Measurements from ENCODE around the gene SZT2.
"Not testable (repeated sequence)": the region's sequence is repeated elsewhere in the genome, so short reads cannot be mapped to it uniquely, and the experiment has no call there.

The SZT2 gene

GRCh38 chr1:43392702-43393101, 3.0 kb downstream of the SZT2 start:
- no peak for DNase-seq

- DNase-seq: no peak
Observed at GRCh38 chr1:43395523-43395922, 5.8 kb downstream of the SZT2 start.

GRCh38 chr1:43396059-43396458, 6.4 kb downstream of the SZT2 start:
- DNase-seq: no peak

- no peak for DNase-seq
Observed at GRCh38 chr1:43398227-43398626, 8.5 kb downstream of the SZT2 start.

GRCh38 chr1:43400441-43400840, 10.7 kb downstream of the SZT2 start:
- not testable (repeated sequence) for DNase-seq

GRCh38 chr1:43402089-43402865, 12.6 kb downstream of the SZT2 start:
- DNase-seq: no peak

GRCh38 chr1:43404353-43404752, 14.7 kb downstream of the SZT2 start:
- DNase-seq: no peak

- DNase-seq: no peak
Observed at GRCh38 chr1:43405219-43405875, 15.6 kb downstream of the SZT2 start.

- DNase-seq: no peak
Observed at GRCh38 chr1:43405876-43406234, 16.2 kb downstream of the SZT2 start.

- no peak for DNase-seq
Observed at GRCh38 chr1:43410571-43410970, 20.9 kb downstream of the SZT2 start.

GRCh38 chr1:43413426-43413825, 23.7 kb downstream of the SZT2 start:
- DNase-seq: not testable (repeated sequence)

GRCh38 chr1:43414634-43415223, 25.0 kb downstream of the SZT2 start:
- DNase-seq: peak; percentile 33

GRCh38 chr1:43415901-43416300, 26.2 kb downstream of the SZT2 start:
- DNase-seq: no peak

GRCh38 chr1:43418858-43419257, 29.2 kb downstream of the SZT2 start:
- no peak for DNase-seq

GRCh38 chr1:43419627-43420425, 30.1 kb downstream of the SZT2 start:
- no peak for DNase-seq

GRCh38 chr1:43420874-43421273, 31.2 kb downstream of the SZT2 start:
- DNase-seq: no peak

GRCh38 chr1:43421396-43421795, 31.7 kb downstream of the SZT2 start:
- no peak for DNase-seq

- no peak for DNase-seq
Observed at GRCh38 chr1:43421976-43422750, 32.5 kb downstream of the SZT2 start.

GRCh38 chr1:43422995-43423671, 33.4 kb downstream of the SZT2 start:
- DNase-seq: no peak

GRCh38 chr1:43423672-43424550, 34.2 kb downstream of the SZT2 start:
- DNase-seq: no peak

GRCh38 chr1:43425045-43425444, 35.3 kb downstream of the SZT2 start:
- no peak for DNase-seq

Data from GDM1 (cell line).